CD4-positive, alpha-beta T cell (primary cell): ENCODE measurements around the gene CATSPER1. TPM values are rescaled to one million over a fixed set of nuclear protein-coding genes. Genes with fewer than 3 reads are reported as not detected.

ENCODE experiments used
- ATAC-seq: fragments of 200-7000 bp; cut with Tn5 transposase; one replicate; pipeline ENCODE4 v1.10.0; 2022; ENCODE audit warnings: mild to moderate bottlenecking; ENCODE audit not compliant: poor library complexity
- CTCF ChIA-PET: fragments of 350-600 bp; sonication (Branson Sonifier 250); formaldehyde crosslinking; loops from one replicate; lab custom pipeline; 2021; ENCODE audit warnings: antibody characterized with exemption, inconsistent platforms; lab: Charles Lee
- POLR2A ChIA-PET: fragments of 350-600 bp; sonication (Branson Sonifier 250); formaldehyde crosslinking; loops from one replicate; lab custom pipeline; 2021; ENCODE audit warnings: antibody characterized with exemption, inconsistent platforms; lab: Charles Lee
- DNase-seq, 14 experiments: peaks; one replicate each; pipeline ENCODE4 v3.0.0-alpha.2; 2013 to 2020; ENCODE audit warnings: mixed read lengths in 2 of 14
- H3K27ac ChIP-seq, 2 donors: one replicate each; pipeline versions ENCODE4 v1.5.1 to v1.7.0; 2013; ENCODE audit warnings: low read length in 2 of 2, low read depth in 1 of 2, mild to moderate bottlenecking in 1 of 2
- H3K27me3 ChIP-seq, 2 experiments: 1 replicate in 1 of 2; 2 replicates in 1 of 2; pipeline versions ENCODE4 v1.6.1 to v1.7.0; 2013; ENCODE audit warnings: low read length in 2 of 2, control low read depth in 1 of 2, mild to moderate bottlenecking in 1 of 2, moderate library complexity in 1 of 2; ENCODE audit not compliant: insufficient read depth in 2 of 2, control insufficient read depth in 1 of 2
- H3K36me3 ChIP-seq: one replicate; pipeline ENCODE4 v1.6.1; 2013; ENCODE audit warnings: low read length, control low read depth; ENCODE audit not compliant: insufficient read depth
- H3K4me1 ChIP-seq: one replicate; pipeline ENCODE4 v1.6.1; 2013; ENCODE audit warnings: low read length, control low read depth; ENCODE audit not compliant: insufficient read depth
- H3K4me3 ChIP-seq: one replicate; pipeline ENCODE4 v1.5.1; 2013; ENCODE audit warnings: mild to moderate bottlenecking, low read length, moderate library complexity
- H3K9me3 ChIP-seq, 2 experiments: 1 replicate in 1 of 2; 2 replicates in 1 of 2; pipeline versions ENCODE4 v1.6.1 to v1.7.0; 2013; ENCODE audit warnings: low read length in 2 of 2, mild to moderate bottlenecking in 2 of 2, control low read depth in 1 of 2, moderate library complexity in 1 of 2; ENCODE audit not compliant: control insufficient read depth in 1 of 2, insufficient read depth in 1 of 2
- H3K27ac Mint-ChIP-seq: one replicate; pipeline ENCODE4 v1.8.0; 2020; ENCODE audit warnings: mixed read lengths
- H3K27me3 Mint-ChIP-seq: one replicate; pipeline ENCODE4 v1.8.0; 2021; ENCODE audit warnings: mixed read lengths
- H3K36me3 Mint-ChIP-seq: one replicate; pipeline ENCODE4 v1.8.0; 2021; ENCODE audit warnings: low read depth, mixed read lengths
- H3K4me1 Mint-ChIP-seq: one replicate; pipeline ENCODE4 v1.8.0; 2021; ENCODE audit warnings: low read depth, mixed read lengths
- H3K4me3 Mint-ChIP-seq: one replicate; pipeline ENCODE4 v1.8.0; 2020; ENCODE audit warnings: mild to moderate bottlenecking, mixed read lengths
- H3K9me3 Mint-ChIP-seq: one replicate; pipeline ENCODE4 v1.8.0; 2020; ENCODE audit warnings: mixed read lengths
- intact Hi-C, 2 experiments: fragments of 100-400 bp; cut with DNase I in 1 of 2; cut with micrococcal nuclease in 1 of 2; formaldehyde crosslinking; loops; one replicate each; pipeline versions ENCODE4 v1.15.1 to v1.9.0; 2023 to 2025; cut with DNase I, micrococcal nuclease
- total RNA-seq, 174 experiments: library from RNA in 2 of 174; stranded (reverse) in 2 of 174; gene quantifications; one replicate each; pipeline ENCODE4 v1.2.3 and lab custom pipeline; 2021 to 2026
- TF ChIP-seq, protein P1 (sequence below): fragments of 200-600 bp; IDR thresholded peaks from one replicate; pipeline ENCODE4 v1.8.0; 2022; ENCODE audit warnings: antibody characterized with exemption, mild to moderate bottlenecking

CATSPER1 gene
- total RNA-seq, 2 experiments from 2014 or later, result not detected

- Mint-ChIP-seq H3K9me3 (no peaks in the 10 kb centered on the region), H3K27ac (no peak overlapping the region), H3K4me1 (no peaks in the 10 kb centered on the region), H3K4me3 (no peak overlapping the region), H3K27me3 (no peaks in the 10 kb centered on the region), H3K36me3 (peaks cover 14% of the 10 kb centered on the region)
- Histone ChIP-seq H3K4me1 (no peaks in the 10 kb centered on the region), H3K9me3 (no peaks in the 10 kb centered on the region), H3K36me3 (peaks cover 9% of the 10 kb centered on the region), H3K27me3 (no peaks in the 10 kb centered on the region), H3K4me3 (no peak overlapping the region), H3K27ac (no peak overlapping the region)
- CTCF ChIA-PET, result interaction anchor here (2.9 kb wide), 1 partner anchor 95 kb away, joined by 8 read pairs; the partner anchor contains the start of gene FIBP
- ATAC-seq (no peak), DNase-seq (no peak)
- TF ChIP-seq, protein P1, sequence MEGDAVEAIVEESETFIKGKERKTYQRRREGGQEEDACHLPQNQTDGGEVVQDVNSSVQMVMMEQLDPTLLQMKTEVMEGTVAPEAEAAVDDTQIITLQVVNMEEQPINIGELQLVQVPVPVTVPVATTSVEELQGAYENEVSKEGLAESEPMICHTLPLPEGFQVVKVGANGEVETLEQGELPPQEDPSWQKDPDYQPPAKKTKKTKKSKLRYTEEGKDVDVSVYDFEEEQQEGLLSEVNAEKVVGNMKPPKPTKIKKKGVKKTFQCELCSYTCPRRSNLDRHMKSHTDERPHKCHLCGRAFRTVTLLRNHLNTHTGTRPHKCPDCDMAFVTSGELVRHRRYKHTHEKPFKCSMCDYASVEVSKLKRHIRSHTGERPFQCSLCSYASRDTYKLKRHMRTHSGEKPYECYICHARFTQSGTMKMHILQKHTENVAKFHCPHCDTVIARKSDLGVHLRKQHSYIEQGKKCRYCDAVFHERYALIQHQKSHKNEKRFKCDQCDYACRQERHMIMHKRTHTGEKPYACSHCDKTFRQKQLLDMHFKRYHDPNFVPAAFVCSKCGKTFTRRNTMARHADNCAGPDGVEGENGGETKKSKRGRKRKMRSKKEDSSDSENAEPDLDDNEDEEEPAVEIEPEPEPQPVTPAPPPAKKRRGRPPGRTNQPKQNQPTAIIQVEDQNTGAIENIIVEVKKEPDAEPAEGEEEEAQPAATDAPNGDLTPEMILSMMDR, result no peak
- POLR2A ChIA-PET, result interaction anchor here (1.1 kb wide), 1 partner anchor 93 kb away, joined by 3 read pairs; the partner anchor contains the start of gene CCDC85B
- intact Hi-C loops, result loop anchor here in 1 of 2 experiments (10.0 kb wide), 1 partner anchor 359 kb away; no protein-coding TSS in a partner anchor
Observed at GRCh38 chr11:65983589-65983987, 42.7 kb downstream of the CATSPER1 start.

GRCh38 chr11:65982824-65983588 lies 43.3 kb downstream of the CATSPER1 start:
- ChIA-PET POLR2A (interaction anchor here (1.1 kb wide), 1 partner anchor 92 kb away, joined by 3 read pairs; the partner anchor contains the start of gene CCDC85B), CTCF (interaction anchor here (1.4 kb wide), 1 partner anchor 98 kb away, joined by 5 read pairs; no protein-coding TSS in a partner anchor)
- no peaks in the 10 kb centered on the region for H3K27me3 ChIP-seq
- no peaks in the 10 kb centered on the region for H3K4me1 Mint-ChIP-seq
- no peak overlapping the region for H3K4me3 Mint-ChIP-seq
- H3K27ac ChIP-seq, result no peak overlapping the region
- H3K36me3 ChIP-seq, result peaks cover 15% of the 10 kb centered on the region
- no peaks in the 10 kb centered on the region for H3K9me3 ChIP-seq
- H3K27me3 Mint-ChIP-seq, result no peaks in the 10 kb centered on the region
- TF ChIP-seq, protein P1, result no peak
- H3K4me1 ChIP-seq, result no peaks in the 10 kb centered on the region
- ATAC-seq (no peak), DNase-seq (no peak)
- H3K36me3 Mint-ChIP-seq, result peaks cover 20% of the 10 kb centered on the region
- intact Hi-C loops, result loop anchor here in 1 of 2 experiments (10.0 kb wide), 1 partner anchor 358 kb away; no protein-coding TSS in a partner anchor
- no peak overlapping the region for H3K27ac Mint-ChIP-seq
- H3K9me3 Mint-ChIP-seq, result no peaks in the 10 kb centered on the region
- H3K4me3 ChIP-seq, result no peak overlapping the region

GRCh38 chr11:65981972-65982823 lies 44.1 kb downstream of the CATSPER1 start:
- no peaks in the 10 kb centered on the region for H3K27me3 Mint-ChIP-seq
- no peak overlapping the region for H3K4me3 Mint-ChIP-seq
- intact Hi-C loops, result loop anchor here in 1 of 2 experiments (10.0 kb wide), 1 partner anchor 357 kb away; no protein-coding TSS in a partner anchor
- TF ChIP-seq, protein P1, result no peak
- DNase-seq, result no peak
- Histone ChIP-seq H3K4me1 (no peaks in the 10 kb centered on the region), H3K36me3 (peaks cover 23% of the 10 kb centered on the region), H3K27me3 (no peaks in the 10 kb centered on the region), H3K9me3 (no peaks in the 10 kb centered on the region), H3K27ac (no peak overlapping the region), H3K4me3 (no peak overlapping the region)
- peaks cover 27% of the 10 kb centered on the region for H3K36me3 Mint-ChIP-seq
- H3K9me3 Mint-ChIP-seq, result no peaks in the 10 kb centered on the region
- ChIA-PET POLR2A (interaction anchor here (1.3 kb wide), 1 partner anchor 92 kb away, joined by 8 read pairs; the partner anchor contains the start of gene CCDC85B), CTCF (interaction anchor here (1.4 kb wide), 1 partner anchor 97 kb away, joined by 5 read pairs; no protein-coding TSS in a partner anchor)
- ATAC-seq, result no peak
- no peaks in the 10 kb centered on the region for H3K4me1 Mint-ChIP-seq
- H3K27ac Mint-ChIP-seq, result no peak overlapping the region
